HTERT RPE-1 (cell line): ENCODE data around the gene LIPA.
"Not testable (repeated sequence)": the region's sequence is repeated elsewhere in the genome, so short reads cannot be mapped to it uniquely, and the experiment has no call there.

Experiments
- in situ Hi-C: fragments of 300-500 bp; cut with MboI; formaldehyde crosslinking; loops from 4 replicates; pipeline ENCODE4 v1.14.3; 2020; ENCODE audit warnings: low sequenced_read_pairs

LIPA gene

DNA sequence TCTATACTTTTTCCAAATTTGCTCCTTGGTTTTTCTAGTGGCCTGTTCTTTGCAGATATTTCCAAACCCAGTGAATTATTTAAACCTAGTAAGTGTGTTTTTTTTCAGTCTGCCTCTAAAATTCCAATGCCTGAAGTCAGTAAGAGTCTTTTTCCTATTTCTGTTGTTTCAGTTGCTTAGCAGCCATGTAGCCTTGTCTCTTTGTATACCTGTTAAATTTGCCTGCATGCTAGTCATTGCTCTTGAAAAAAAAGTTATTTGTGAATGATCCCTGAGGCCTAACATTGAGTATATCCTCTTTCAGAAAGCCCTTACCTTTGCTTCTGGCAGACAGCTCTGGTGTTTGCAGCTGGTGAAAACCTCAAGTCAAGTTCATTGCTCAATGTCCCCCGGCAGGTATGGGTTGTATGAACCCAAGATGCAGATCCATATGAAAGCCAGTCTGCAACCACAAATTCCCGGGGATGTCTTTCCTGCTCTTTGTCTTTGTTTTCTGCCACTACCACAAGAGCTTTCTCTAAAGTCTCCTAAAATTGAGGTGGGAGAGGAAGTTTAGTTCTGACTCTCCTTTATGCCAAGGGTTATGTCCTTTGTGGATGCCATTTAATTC is 80.2 kb downstream of the LIPA start:
- in situ Hi-C loops = no loop called here

GRCh38 chr10:89168354-89168900 is 83.1 kb downstream of the LIPA start:
- in situ Hi-C loops = not testable (repeated sequence)

DNA sequence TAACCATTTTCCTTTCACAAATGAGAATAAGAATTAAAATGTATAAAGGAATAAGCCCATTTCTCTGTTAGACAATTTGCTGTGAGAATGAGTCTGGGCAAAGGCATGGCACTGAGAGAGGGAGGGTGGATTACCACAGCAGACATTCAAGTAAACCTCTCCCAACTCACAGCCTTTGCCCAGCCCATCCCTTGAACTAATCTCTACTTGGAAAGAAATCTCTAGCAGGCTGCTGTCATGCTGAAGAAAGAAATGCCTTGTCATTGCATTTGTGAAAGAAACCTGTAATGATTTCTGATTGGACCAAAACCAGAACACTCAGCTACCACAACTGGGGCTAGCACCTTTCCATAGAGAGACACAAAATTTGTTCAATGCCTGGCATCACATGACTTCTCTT is 83.7 kb downstream of the LIPA start:
- in situ Hi-C loops = no loop called here

DNA sequence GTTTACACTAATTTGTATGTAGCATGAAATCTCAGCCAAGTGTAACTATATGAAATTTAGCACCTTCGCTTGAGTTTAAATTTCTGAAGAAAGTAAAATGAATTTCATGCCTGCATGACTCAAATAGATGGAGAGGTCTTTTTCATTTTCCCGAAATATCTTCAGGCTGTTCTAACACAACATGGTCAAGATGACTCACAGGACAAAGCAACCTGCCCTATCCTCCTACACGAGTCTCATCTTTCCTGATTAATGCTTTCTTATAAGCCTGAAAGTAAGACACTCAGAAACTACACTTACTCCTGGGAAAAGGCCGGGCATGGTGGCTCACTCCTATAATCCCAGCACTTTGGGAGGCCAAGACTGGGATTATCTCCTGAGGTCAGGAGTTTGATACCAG is 85.7 kb downstream of the LIPA start:
- in situ Hi-C loops = no loop called here

DNA sequence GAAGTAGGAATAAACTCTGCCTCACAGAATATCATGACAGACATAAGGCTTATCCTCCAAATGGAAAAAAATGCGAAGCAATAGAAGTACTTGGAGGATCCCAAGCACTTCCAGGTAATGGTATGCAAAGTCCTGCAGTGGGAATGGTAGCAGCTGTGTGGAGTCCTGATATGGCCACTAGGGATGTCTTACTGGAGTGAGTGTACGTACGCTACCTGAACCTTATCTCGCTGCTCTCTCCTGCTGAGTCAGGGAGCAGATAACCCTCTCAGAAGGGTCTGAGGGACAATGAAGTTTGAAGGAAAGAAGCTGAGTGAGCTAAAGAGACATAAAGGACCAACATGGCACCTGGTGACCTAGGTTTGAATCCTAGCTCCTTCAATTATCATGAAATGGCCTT is 86.7 kb downstream of the LIPA start:
- in situ Hi-C loops = no loop called here

DNA sequence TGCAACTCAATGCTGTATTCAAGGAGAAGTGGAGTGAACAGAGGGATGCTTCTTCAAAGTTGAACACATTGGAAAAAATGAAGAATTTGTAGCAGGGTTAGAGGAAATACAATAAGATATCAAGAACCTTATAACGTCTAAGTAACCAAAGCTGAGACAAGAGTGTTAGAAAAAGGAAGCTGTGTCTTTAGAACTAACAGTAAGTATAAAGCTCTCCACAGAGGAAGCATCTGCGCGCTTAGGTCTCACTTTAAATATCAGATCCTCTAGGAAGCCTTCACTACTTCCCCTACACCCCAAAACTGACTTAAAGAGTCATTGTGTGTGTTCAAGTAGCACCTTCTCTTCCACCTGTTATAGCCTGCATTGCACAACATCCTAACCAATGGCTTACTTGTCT is 87.5 kb downstream of the LIPA start:
- in situ Hi-C loops = no loop called here
